ENCODE data around the gene PNLDC1. TPM values are rescaled to one million over a fixed set of nuclear protein-coding genes. Genes with fewer than 3 reads are reported as not detected.

PNLDC1 gene
- total RNA-seq (ENCODE audit: low replicate concordance), result not detected in 2 replicates

- no peak for TF ChIP-seq CTCF (IDR thresholded peaks at IDR 0.05; ENCODE audit: insufficient read depth, low read length)
- DNase-seq (ENCODE audit: low read depth), result no peak
- no peak within 1 kb of the TSS for H3K4me3 ChIP-seq (ENCODE audit: low read depth, low read length)
Observed at GRCh38 chr6:159800141-159800865, at the start of gene PNLDC1. Gene PNLDC1, plus strand, starts transcription at chr6:159800276. Its CDS starts 32 bp downstream, at chr6:159800308.

GRCh38 chr6:159751448-159751847 is 48.6 kb upstream of the PNLDC1 start:
- TF ChIP-seq CTCF (IDR thresholded peaks at IDR 0.05; ENCODE audit: insufficient read depth, low read length), result no peak
- DNase-seq (ENCODE audit: low read depth), result no peak
- no peak overlapping the region for H3K4me3 ChIP-seq (ENCODE audit: low read depth, low read length)

GRCh38 chr6:159753081-159753872 is 46.8 kb upstream of the PNLDC1 start:
- no peak overlapping the region for H3K4me3 ChIP-seq (ENCODE audit: low read depth, low read length)
- no peak for DNase-seq (ENCODE audit: low read depth)
- TF ChIP-seq CTCF (IDR thresholded peaks at IDR 0.05; ENCODE audit: insufficient read depth, low read length), result no peak

- DNase-seq (ENCODE audit: low read depth), result no peak
- TF ChIP-seq CTCF (IDR thresholded peaks at IDR 0.05; ENCODE audit: insufficient read depth, low read length), result no peak
- H3K4me3 ChIP-seq (ENCODE audit: low read depth, low read length), result no peak overlapping the region
Observed at GRCh38 chr6:159754401-159754800, 45.7 kb upstream of the PNLDC1 start.

GRCh38 chr6:159754959-159755914 is 44.8 kb upstream of the PNLDC1 start:
- DNase-seq (ENCODE audit: low read depth), result no peak
- no peak for TF ChIP-seq CTCF (IDR thresholded peaks at IDR 0.05; ENCODE audit: insufficient read depth, low read length)
- no peak overlapping the region for H3K4me3 ChIP-seq (ENCODE audit: low read depth, low read length)

- no peak for DNase-seq (ENCODE audit: low read depth)
- TF ChIP-seq CTCF (IDR thresholded peaks at IDR 0.05; ENCODE audit: insufficient read depth, low read length), result no peak
Observed at GRCh38 chr6:159756508-159756907, 43.6 kb upstream of the PNLDC1 start.

More at GRCh38 chr6:159756508-159756907, 43.6 kb upstream of the PNLDC1 start:
- H3K4me3 ChIP-seq (ENCODE audit: low read depth, low read length), result no peak overlapping the region
